ENCODE data around the gene GLTP. TPM values are rescaled to one million over a fixed set of nuclear protein-coding genes. Genes with fewer than 3 reads are reported as not detected.

The GLTP gene
- total RNA-seq, 4 donors from 2014 or later = 35.6 to 287 (median 167) TPM

- H3K4me3 ChIP-seq = no peak overlapping the region
These were observed 32.5 kb upstream of the GLTP start for GRCh38 chr12:109912855-109913321.

GRCh38 chr12:109910969-109911348, 30.6 kb upstream of the GLTP start:
- in situ Hi-C loops (cut with MboI; ENCODE audit: low pct_ligation_motif_present in 1 of 4, low pct_unique_long_range_greater_than_20kb in 1 of 4, low sequenced_read_pairs in 3 of 4) = no loop called here
- DNase-seq = no peak
- intact Hi-C loops (cut with DNase I; ENCODE audit: low total_unique reads) = no loop called here
- TF ChIP-seq POLR2A (IDR thresholded peaks at IDR 0.05) (no peak), POLR2AphosphoS5 (IDR thresholded peaks at IDR 0.05) (no peak), CTCF (IDR thresholded peaks at IDR 0.05) (no peak), EP300 (IDR thresholded peaks at IDR 0.05; ENCODE audit: low read depth) (no peak)
- Histone ChIP-seq H3K9me3 (no peaks in the 10 kb centered on the region), H3K4me1 (no peaks in the 10 kb centered on the region), H3K4me3 (no peak overlapping the region), H3K27ac (no peak overlapping the region), H3K27me3 (no peaks in the 10 kb centered on the region), H3K36me3 (peaks cover 0 to 31% (median 12%) of the 10 kb centered on the region in 4 donors)
- 78% methylated on average over 12 of the region's 12 CpGs; no CpG with 5 or more reads in 1 of the 2 donors for WGBS, 2 donors (ENCODE audit: low coverage in 1 of 2)

More at GRCh38 chr12:109912855-109913321, 32.5 kb upstream of the GLTP start:
- Histone ChIP-seq H3K27me3 (no peaks in the 10 kb centered on the region), H3K9me3 (no peaks in the 10 kb centered on the region), H3K4me1 (no peaks in the 10 kb centered on the region), H3K36me3 (peaks cover 0 to 32% (median 15%) of the 10 kb centered on the region in 4 donors), H3K27ac (no peak overlapping the region)
- DNase-seq = no peak
- in situ Hi-C loops (cut with MboI; ENCODE audit: low pct_ligation_motif_present in 1 of 4, low pct_unique_long_range_greater_than_20kb in 1 of 4, low sequenced_read_pairs in 3 of 4) = no loop called here
- intact Hi-C loops (cut with DNase I; ENCODE audit: low total_unique reads) = no loop called here
- no peak for TF ChIP-seq CTCF (IDR thresholded peaks at IDR 0.05)
- no peak for TF ChIP-seq EP300 (IDR thresholded peaks at IDR 0.05; ENCODE audit: low read depth)
- TF ChIP-seq POLR2A (IDR thresholded peaks at IDR 0.05) = no peak
- TF ChIP-seq POLR2AphosphoS5 (IDR thresholded peaks at IDR 0.05) = no peak
- 89 to 94% methylated on average over 8 to 12 of the region's 12 CpGs for WGBS, 2 donors (ENCODE audit: low coverage in 1 of 2)

GRCh38 chr12:109910254-109910968, 30.1 kb upstream of the GLTP start:
- H3K36me3 ChIP-seq = peaks cover 0 to 35% (median 16%) of the 10 kb centered on the region in 4 donors
- DNase-seq = no peak
- in situ Hi-C loops (cut with MboI; ENCODE audit: low pct_ligation_motif_present in 1 of 4, low pct_unique_long_range_greater_than_20kb in 1 of 4, low sequenced_read_pairs in 3 of 4) = no loop called here
- no peak overlapping the region for H3K4me3 ChIP-seq
- H3K27me3 ChIP-seq = no peaks in the 10 kb centered on the region
- intact Hi-C loops (cut with DNase I; ENCODE audit: low total_unique reads) = no loop called here
- H3K9me3 ChIP-seq = no peaks in the 10 kb centered on the region
- H3K27ac ChIP-seq = no peak overlapping the region
- WGBS, 2 donors (ENCODE audit: low coverage in 1 of 2) = 82 to 88% methylated on average over 3 to 8 of the region's 8 CpGs
- TF ChIP-seq EP300 (IDR thresholded peaks at IDR 0.05; ENCODE audit: low read depth) (no peak), CTCF (IDR thresholded peaks at IDR 0.05) (no peak), POLR2A (IDR thresholded peaks at IDR 0.05) (no peak), POLR2AphosphoS5 (IDR thresholded peaks at IDR 0.05) (no peak)
- no peaks in the 10 kb centered on the region for H3K4me1 ChIP-seq

GRCh38 chr12:109905301-109905700, 25.0 kb upstream of the GLTP start:
- no peak overlapping the region for H3K27ac ChIP-seq
- WGBS, 2 donors (ENCODE audit: low coverage in 1 of 2) = 90 to 97% methylated on average over 9 to 10 of the region's 10 CpGs
- DNase-seq = no peak
- peaks cover 0 to 43% (median 18%) of the 10 kb centered on the region in 4 donors for H3K36me3 ChIP-seq
- intact Hi-C loops (cut with DNase I; ENCODE audit: low total_unique reads) (no loop called here), in situ Hi-C loops (cut with MboI; ENCODE audit: low pct_ligation_motif_present in 1 of 4, low pct_unique_long_range_greater_than_20kb in 1 of 4, low sequenced_read_pairs in 3 of 4) (no loop called here)
- peaks cover 4 to 15% (median 12%) of the 10 kb centered on the region in 4 donors for H3K4me1 ChIP-seq
- TF ChIP-seq EP300 (IDR thresholded peaks at IDR 0.05; ENCODE audit: low read depth) = no peak
- no peak for TF ChIP-seq POLR2A (IDR thresholded peaks at IDR 0.05)
- no peak for TF ChIP-seq POLR2AphosphoS5 (IDR thresholded peaks at IDR 0.05)
- no peak for TF ChIP-seq CTCF (IDR thresholded peaks at IDR 0.05)
- H3K4me3 ChIP-seq = no peak overlapping the region
- no peaks in the 10 kb centered on the region for H3K27me3 ChIP-seq
- H3K9me3 ChIP-seq = no peaks in the 10 kb centered on the region
